GM18507 (cell line): ENCODE results near the gene CERS2.
A peak's percentile ranks its signal among the peaks of the same experiment; 100 is the strongest.

Experiments
- DNase-seq: peaks from one replicate; pipeline ENCODE4 v3.0.0; 2011; ENCODE audit warnings: low read depth; ENCODE audit not compliant: insufficient read length; ENCODE audit errors: extremely low spot score
- FAIRE-seq: peaks from 2 replicates; lab custom pipeline; 2011; peaks lifted over from hg19 to GRCh38; lab: Jason Lieb, UNC

CERS2 gene

GRCh38 chr1:150974580-150975478, at the start of gene CERS2:
Gene CERS2, minus strand, starts transcription at chr1:150974835. Its CDS starts 5,745 bp downstream, at chr1:150969090.
- FAIRE-seq (no peak), DNase-seq (peak; percentile 71)

GRCh38 chr1:151013518-151013917, 38.9 kb upstream of the CERS2 start:
- DNase-seq (no peak), FAIRE-seq (no peak)

- FAIRE-seq (no peak), DNase-seq (no peak)
Measured at GRCh38 chr1:151012684-151013471, 38.2 kb upstream of the CERS2 start.

GRCh38 chr1:151011154-151011850, 36.7 kb upstream of the CERS2 start:
- DNase-seq, result no peak
- no peak for FAIRE-seq

GRCh38 chr1:151010346-151010726, 35.7 kb upstream of the CERS2 start:
- DNase-seq (no peak), FAIRE-seq (no peak)

- FAIRE-seq (no peak), DNase-seq (no peak)
Measured at GRCh38 chr1:151009674-151010345, 35.2 kb upstream of the CERS2 start.

- no peak for FAIRE-seq
- no peak for DNase-seq
Measured at GRCh38 chr1:151009206-151009587, 34.6 kb upstream of the CERS2 start.

- peak; percentile 81 for FAIRE-seq
- peak; percentile 99 for DNase-seq
Measured at GRCh38 chr1:151008244-151009205, 33.9 kb upstream of the CERS2 start, which contains the start of gene PRUNE1. Gene PRUNE1, plus strand, starts transcription at chr1:151008449. Its CDS starts 184 bp downstream, at chr1:151008633.

- DNase-seq (no peak), FAIRE-seq (no peak)
Measured at GRCh38 chr1:151007853-151008243, 33.2 kb upstream of the CERS2 start.

- FAIRE-seq, result peak; percentile 54
- no peak for DNase-seq
Measured at GRCh38 chr1:151006327-151007052, 31.9 kb upstream of the CERS2 start, which contains the start of gene MINDY1. Gene MINDY1, minus strand, starts transcription at chr1:151006902. Its CDS starts 4,285 bp downstream, at chr1:151002617.

GRCh38 chr1:151005729-151006319, 31.2 kb upstream of the CERS2 start:
- DNase-seq (no peak), FAIRE-seq (no peak)

GRCh38 chr1:151003180-151003579, 28.5 kb upstream of the CERS2 start:
- no peak for FAIRE-seq
- no peak for DNase-seq

GRCh38 chr1:151002611-151003010, 28.0 kb upstream of the CERS2 start:
- DNase-seq (no peak), FAIRE-seq (no peak)

- no peak for FAIRE-seq
- DNase-seq, result no peak
Measured at GRCh38 chr1:151002051-151002450, 27.4 kb upstream of the CERS2 start.

GRCh38 chr1:151001602-151002001, 27.0 kb upstream of the CERS2 start:
- FAIRE-seq (no peak), DNase-seq (no peak)

GRCh38 chr1:151000408-151000807, 25.8 kb upstream of the CERS2 start:
- FAIRE-seq (no peak), DNase-seq (no peak)

GRCh38 chr1:150999926-151000325, 25.3 kb upstream of the CERS2 start:
- FAIRE-seq, result no peak
- no peak for DNase-seq
